GM18498 (cell line): ENCODE data around the gene SEMA5A.

Experiments used
- ATAC-seq: cut with Tn5 transposase; IDR thresholded peaks from one replicate; pipeline ENCODE4 v1.9.1; 2021; ENCODE audit warnings: mild to moderate bottlenecking, moderate library complexity; ENCODE audit not compliant: unreplicated experiment

Gene SEMA5A

DNA sequence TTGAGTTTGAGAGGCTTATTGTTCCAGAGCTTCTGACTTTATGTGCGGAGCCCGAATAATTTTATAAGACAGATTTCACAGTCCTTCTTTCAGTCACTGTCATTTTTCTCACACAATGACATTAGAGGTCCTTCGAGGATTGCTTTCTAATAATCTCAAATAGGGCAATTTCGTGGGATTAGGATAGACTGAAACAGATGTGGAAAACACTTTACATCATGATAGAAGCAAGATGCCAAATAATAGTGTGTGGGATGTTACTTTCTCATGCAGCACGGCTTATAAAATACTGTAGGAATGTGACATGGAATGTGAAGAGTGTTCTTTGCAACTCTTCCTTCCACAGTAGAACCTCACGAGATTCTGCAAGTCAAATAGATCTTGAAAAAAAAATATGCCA lies 451.3 kb downstream of the SEMA5A start:
- ATAC-seq, result no peak

DNA sequence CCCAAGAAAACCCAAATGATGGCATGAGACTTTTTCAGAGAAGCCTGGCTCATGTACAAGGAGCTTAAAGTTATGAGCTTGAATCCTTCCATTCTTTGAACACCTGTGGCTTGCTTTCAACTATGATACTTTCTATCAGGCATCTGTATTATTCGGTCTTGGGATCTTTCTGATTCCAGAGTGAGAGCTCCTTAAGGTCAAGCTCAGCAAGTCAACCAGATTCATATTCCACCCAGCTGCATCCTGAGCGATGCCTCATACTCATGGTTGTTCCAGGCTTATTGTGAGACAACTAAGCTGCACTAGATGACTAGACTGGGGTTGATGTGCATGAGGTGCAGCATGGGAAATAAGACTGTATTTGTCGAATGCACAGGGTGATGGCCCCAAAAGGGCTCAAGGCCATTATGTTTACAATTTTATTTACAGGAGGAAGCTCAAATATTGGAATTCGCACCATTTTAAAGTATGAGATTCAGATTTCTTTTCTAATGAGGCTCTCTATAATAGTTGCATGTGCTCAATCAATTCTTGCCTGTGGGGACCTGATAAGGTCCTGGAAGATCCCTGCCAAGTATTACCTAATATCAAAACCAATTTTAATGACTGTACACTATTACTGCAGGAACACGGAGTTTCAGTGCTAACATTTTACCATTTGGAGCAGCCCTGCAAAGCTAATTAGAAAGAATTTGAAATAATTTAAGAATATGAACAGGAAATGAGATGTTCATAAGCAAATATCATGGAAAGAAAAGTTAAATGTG lies 453.8 kb downstream of the SEMA5A start:
- no peak for ATAC-seq

DNA sequence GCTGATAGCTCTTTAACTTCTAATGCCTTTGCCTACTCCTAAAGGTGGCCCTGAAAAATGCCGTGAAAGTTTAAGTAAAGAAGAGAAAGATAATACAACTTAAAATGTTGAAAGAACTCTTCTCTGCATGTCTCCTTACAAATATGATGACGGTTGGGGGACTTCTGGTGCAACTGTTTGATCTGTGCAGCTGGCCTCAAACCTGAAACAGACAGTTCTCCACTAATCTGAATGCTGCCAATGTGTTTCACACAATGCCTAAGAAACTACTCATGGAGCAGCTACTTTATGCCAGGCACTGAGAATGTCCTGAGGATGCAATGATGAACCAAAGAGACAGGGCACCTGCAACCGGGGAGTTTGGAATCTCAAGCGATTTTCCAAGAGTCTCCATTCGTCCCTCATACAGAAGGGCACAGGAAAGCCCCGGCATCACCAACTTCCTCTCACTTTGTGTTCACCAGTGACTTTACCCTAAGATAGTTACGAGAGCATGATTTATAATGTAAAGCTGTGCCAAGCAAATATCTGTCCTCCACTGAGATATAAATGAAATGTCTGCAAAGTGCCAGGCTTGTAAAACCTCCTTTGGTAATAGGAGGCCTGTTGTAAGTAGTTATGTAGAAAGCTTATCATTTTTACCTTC lies 455.4 kb downstream of the SEMA5A start:
- ATAC-seq, result no peak

DNA sequence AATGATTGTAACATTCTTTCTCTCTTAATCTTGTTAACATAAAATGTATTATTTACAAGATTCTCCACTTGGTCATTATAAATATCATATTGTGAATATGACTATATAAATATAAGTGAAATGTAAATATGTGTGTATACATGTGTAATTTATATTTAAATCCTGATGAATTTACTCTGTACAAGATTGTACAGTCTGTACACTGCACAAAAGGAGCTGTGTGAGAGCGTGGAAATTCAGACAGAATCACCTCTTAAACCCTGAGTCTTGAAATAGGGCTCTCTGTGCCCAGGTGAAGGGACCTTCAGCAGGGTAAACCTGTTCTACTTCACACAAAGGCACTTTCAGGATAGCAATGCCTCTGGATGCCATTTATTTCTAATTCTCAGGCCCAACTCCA lies 456.0 kb downstream of the SEMA5A start:
- ATAC-seq, result no peak

- ATAC-seq, result no peak
Observed at GRCh38 chr5:9082996-9083395, 462.9 kb downstream of the SEMA5A start.

DNA sequence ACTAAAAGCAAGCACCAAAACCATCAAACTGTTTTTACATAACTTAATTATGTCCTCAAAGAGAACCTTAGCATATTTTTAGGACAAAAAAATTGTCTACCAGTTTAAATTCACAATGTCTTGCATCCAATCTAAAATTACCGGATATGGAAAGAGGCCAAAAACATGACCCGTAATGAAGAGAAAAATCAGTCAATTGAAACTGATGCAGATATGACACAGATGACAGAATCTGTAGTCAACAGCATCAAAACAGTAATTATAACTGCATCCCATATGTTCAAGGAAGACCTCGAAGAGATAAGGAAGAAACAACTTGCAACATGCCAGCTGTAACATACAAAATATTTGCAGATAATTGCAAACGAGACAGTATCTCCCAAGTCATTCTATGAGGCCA lies 473.2 kb downstream of the SEMA5A start:
- ATAC-seq, result no peak

GRCh38 chr5:9071524-9071923 lies 474.4 kb downstream of the SEMA5A start:
- no peak for ATAC-seq

- no peak for ATAC-seq
Observed at GRCh38 chr5:9071074-9071473, 474.8 kb downstream of the SEMA5A start.

DNA sequence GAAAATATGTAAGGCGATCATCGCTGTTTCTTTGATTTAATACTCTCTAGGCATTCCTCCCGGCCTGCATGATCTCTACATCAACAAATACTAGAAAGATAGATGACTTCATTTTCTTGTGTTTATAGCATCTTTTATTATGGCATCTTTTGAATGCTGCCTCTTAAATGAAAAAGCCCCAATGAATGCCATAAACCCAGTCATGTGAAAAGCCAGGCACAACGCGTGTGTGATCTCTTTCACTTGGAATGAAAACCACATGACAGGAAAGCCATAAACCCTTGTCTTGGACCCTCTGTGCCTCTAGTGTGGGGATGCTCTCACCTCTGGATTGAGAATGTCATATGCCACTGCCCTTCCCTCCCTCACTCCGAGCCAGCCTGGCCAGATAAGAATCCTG lies 476.2 kb downstream of the SEMA5A start:
- ATAC-seq, result no peak

- ATAC-seq, result no peak
Observed at GRCh38 chr5:9067154-9067553, 478.7 kb downstream of the SEMA5A start.

DNA sequence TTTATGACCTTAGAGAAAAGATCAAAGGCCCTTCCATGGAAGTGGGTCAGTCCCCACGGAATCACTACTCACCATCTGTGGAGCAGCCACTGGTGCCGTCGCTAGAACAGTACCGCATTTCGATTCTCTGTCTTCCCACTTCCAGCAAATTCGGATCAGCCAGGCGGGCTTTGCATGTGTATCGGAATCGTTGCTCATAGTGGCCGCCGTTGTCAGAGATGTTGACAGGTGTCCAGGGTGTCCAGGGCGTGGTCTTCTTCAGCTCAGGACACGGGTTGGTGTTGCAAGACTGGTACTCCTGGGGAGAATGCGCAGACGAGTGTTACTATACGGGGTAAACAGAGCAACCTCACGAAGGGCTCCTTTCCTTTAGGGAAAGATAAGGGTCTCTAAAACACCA lies 479.5 kb downstream of the SEMA5A start:
- no peak for ATAC-seq

DNA sequence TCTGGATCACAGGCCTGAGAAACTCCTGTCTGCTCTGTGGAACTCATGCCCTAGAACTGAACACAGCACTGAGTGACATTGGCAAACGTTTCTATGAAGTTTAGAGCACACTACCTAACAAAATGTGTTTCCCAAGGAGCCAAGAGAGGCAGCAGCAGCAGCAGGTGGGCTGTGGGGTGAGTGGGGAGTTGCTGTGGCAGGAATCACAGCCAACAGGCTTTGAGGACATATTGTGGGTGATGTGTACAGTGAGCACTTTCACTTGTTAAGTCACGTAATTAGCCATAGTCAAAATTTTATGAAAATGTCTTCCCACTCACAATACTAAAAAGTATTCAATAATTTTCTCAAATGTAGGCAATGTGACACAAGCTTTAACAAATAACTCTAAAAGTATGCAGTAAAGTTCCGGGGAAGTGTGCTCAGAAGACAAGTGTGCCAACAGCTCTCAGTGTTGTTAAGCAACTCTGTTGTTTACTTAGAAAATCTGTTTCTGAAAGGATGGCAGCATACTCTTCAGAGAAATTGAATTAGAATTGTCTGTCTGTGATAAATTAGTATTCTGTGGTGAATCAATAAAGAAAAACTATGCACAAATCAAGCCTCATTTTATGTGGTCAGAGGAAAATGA lies 482.1 kb downstream of the SEMA5A start:
- ATAC-seq, result no peak

DNA sequence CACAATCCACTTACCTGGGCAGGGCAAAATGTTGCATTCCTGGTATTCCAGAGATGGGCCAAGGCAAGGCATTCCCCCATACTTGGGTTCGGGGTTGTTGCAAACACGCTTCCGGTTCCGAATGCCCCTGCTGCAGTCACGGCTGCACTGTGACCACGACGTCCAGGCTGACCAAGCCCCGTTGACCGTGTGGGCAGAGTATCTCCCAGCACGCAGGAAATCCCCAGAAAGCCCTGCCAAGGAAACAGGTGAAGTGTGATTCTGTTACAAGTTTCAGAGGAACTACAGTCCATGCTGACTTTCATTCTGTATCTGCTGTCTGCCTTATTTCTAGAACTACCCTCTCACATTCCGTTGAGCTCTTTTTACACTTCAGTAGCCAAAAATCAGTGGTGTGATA lies 483.0 kb downstream of the SEMA5A start:
- ATAC-seq, result peak; percentile 46

DNA sequence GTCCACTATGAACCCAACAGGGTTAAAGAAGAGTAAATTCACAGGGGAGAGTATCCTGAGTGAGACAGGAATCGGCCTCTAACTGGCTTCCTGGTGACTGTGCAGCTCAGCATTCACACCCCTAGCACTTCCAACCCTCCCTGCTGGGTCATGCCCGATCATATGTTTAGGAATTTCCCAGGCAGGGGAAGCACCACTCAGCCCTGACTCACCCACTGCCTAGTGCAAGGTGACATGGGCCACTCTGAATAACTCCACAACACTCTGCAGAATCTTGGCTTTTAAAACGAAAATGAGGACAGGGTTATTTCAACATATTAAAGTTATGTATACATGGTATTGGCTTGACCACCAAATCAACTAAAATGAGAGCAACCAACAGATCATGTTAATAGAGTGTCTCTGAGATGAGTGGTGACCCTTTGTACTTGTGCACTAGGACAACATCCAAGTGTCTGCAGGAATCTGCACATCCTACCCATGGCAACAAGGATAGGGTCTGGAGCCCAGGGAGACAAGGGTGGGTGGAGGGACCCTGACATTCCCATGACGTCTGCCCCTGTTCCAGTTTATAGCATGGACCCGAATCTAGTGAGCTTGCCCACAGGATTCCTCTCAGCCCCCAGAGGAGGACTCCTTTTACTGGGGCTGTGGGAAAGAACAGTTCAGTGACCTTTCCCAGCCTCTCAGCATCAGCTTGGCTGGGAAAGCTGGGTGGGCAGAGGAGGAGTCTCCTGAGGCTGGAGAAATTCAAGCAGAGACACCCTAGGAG lies 485.8 kb downstream of the SEMA5A start:
- no peak for ATAC-seq

- ATAC-seq, result no peak
Observed at GRCh38 chr5:9058666-9059065, 487.2 kb downstream of the SEMA5A start.

DNA sequence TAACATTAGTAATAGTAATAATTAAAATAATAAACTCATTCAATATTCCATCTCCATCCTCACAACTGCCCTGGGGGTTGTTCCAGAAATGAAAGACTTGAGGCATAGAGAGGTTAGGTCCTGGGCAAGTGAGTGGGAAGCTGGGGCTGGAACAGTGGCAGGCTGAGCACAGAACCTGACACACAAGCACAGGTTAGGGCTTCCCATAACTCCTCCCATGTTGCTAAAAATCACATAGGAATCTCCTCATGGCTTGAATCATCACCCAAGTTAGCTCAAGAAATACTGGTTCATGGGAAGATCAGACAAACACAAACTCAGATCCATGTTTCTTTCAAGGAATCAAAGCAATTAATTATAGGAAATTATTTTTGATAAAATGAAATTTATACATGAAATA lies 487.7 kb downstream of the SEMA5A start:
- ATAC-seq, result no peak

DNA sequence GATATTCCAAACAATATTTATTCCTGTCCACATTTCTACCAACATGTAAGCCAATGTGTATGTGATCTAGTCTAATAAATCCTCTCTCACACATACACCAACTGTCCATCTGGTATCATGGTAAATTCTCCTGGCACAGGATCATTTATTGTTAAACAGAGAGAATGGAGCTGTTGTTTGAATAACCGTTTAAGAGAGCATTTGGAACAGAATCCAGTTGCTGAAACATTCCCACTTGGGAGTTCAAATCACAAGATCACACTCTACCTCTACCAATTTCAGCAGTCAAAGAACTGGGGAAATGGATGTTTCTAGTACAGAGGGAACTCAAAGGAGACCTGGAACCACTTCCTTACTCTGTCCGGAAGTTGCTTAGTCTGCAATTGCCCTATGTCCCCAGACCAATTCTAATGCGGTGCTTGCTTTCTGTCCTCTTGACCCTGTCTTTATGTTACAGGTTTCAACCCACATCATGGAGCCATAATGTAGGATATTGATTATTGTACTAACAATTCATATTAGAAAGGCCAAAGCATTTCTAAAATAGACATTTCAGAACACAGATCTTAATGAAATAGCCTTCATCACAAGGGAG lies 488.4 kb downstream of the SEMA5A start:
- no peak for ATAC-seq

- ATAC-seq, result no peak
Observed at GRCh38 chr5:9056046-9056445, 489.8 kb downstream of the SEMA5A start.

- no peak for ATAC-seq
Observed at GRCh38 chr5:9054821-9055589, 490.9 kb downstream of the SEMA5A start.

DNA sequence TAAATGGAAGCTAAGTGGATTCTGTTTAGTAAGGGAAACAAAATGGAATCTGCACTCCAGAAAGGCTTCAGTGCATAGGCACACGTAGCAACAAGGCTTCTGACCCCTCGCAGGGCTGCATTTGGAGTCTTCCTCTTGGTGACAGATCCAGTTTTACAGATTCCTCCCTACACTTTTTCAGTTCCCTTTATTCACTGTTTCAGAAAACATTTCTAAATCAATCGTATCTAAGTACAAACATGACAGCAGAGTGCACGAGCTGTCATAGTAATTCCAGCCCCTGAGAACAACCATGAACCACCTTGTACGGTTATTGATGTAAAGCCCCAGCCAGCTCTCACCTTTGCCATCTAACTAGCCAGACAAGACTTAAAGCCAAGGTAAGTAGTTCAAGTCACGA lies 491.6 kb downstream of the SEMA5A start:
- no peak for ATAC-seq
